WI38 (cell line): ENCODE measurements around the gene DISP2.

Source experiments
- H3K4me3 ChIP-seq: 2 replicates; pipeline ENCODE4 v1.5.1; 2011; ENCODE audit warnings: low read depth, mild to moderate bottlenecking, control low read depth, low read length
- TF ChIP-seq, protein P1 (sequence below): IDR thresholded peaks from 2 replicates; pipeline ENCODE4 v1.5.1; 2012; ENCODE audit warnings: low read depth, mild to moderate bottlenecking, control low read depth, low read length

DISP2 gene

DNA sequence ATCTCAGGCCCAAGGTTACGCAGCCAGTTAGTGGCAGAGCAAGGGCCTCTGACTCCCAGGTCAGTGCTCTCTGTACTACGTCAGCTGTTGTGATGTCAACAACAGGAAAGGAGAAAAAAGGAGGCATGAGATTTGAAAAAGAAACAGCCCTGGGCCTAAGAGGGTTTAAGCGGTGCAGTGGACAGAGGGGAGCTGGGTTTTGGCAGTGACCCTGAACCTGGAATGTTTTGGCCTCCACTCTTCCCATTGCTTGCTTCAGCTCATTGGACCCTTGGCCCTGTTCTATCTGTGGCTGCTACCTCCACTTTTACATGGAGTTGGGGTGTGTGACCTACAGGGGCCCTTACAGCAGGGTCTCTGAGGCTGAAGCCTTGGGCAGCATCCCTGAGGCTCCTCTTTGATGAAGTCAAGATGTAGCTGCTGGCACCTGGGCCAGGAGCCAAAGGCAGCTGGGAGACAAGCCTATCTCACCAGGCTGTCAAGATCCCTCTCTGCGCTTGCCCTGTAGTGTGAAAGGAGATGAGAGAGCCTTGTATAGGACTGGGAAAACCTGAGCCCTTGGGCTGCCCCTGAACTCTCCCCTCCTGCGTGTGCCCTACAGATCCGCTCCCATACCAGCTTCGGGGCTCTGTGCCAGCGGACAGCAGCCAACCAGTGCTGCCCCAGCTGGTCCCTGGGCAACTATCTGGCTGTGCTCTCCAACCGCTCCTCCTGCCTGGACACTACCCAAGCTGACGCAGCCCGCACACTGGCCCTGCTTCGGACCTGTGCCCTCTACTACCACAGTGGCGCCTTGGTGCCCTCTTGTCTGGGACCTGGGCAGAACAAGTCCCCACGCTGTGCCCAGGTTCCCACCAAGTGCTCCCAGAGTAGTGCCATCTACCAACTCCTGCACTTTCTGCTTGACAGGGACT, 8.7 kb downstream of the DISP2 start:
- TF ChIP-seq, protein P1, sequence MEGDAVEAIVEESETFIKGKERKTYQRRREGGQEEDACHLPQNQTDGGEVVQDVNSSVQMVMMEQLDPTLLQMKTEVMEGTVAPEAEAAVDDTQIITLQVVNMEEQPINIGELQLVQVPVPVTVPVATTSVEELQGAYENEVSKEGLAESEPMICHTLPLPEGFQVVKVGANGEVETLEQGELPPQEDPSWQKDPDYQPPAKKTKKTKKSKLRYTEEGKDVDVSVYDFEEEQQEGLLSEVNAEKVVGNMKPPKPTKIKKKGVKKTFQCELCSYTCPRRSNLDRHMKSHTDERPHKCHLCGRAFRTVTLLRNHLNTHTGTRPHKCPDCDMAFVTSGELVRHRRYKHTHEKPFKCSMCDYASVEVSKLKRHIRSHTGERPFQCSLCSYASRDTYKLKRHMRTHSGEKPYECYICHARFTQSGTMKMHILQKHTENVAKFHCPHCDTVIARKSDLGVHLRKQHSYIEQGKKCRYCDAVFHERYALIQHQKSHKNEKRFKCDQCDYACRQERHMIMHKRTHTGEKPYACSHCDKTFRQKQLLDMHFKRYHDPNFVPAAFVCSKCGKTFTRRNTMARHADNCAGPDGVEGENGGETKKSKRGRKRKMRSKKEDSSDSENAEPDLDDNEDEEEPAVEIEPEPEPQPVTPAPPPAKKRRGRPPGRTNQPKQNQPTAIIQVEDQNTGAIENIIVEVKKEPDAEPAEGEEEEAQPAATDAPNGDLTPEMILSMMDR, result no peak
- H3K4me3 ChIP-seq, result no peak overlapping the region

DNA sequence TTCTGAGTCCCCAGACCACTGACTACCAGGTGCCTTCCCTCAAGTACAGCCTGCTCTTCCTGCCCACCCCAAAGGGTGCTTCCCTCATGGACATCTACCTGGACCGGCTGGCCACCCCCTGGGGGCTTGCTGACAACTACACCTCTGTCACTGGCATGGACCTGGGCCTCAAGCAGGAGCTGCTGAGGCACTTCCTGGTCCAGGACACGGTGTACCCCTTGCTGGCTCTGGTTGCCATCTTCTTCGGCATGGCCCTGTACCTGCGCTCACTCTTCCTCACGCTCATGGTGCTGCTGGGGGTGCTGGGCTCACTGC, 9.3 kb downstream of the DISP2 start:
- H3K4me3 ChIP-seq, result no peak overlapping the region
- TF ChIP-seq, protein P1, result no peak

DNA sequence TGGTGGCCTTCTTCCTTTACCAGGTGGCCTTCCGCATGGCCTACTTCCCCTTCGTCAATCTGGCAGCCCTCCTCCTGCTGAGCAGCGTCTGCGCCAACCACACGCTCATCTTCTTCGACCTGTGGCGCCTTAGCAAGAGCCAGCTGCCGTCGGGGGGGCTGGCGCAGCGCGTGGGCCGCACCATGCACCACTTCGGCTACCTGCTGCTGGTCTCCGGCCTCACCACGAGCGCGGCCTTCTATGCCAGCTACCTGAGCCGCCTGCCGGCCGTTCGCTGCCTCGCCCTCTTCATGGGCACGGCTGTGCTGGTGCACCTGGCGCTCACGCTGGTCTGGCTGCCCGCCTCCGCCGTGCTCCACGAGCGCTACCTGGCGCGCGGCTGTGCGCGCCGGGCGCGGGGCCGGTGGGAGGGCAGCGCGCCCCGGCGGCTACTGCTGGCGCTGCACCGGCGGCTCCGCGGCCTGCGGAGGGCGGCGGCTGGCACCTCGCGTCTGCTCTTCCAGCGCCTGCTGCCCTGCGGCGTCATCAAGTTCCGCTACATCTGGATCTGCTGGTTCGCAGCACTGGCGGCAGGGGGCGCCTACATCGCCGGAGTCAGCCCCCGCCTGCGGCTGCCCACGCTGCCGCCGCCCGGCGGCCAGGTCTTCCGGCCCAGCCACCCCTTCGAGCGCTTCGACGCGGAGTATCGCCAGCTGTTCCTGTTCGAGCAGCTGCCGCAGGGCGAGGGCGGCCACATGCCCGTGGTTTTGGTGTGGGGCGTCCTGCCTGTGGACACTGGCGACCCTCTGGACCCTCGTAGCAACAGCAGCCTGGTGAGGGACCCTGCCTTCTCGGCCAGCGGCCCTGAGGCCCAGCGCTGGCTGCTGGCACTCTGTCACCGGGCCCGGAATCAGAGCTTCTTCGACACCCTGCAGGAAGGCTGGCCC, 9.9 kb downstream of the DISP2 start:
- TF ChIP-seq, protein P1, result peak; percentile 71
- peak overlapping the region; percentile 34 for H3K4me3 ChIP-seq

DNA sequence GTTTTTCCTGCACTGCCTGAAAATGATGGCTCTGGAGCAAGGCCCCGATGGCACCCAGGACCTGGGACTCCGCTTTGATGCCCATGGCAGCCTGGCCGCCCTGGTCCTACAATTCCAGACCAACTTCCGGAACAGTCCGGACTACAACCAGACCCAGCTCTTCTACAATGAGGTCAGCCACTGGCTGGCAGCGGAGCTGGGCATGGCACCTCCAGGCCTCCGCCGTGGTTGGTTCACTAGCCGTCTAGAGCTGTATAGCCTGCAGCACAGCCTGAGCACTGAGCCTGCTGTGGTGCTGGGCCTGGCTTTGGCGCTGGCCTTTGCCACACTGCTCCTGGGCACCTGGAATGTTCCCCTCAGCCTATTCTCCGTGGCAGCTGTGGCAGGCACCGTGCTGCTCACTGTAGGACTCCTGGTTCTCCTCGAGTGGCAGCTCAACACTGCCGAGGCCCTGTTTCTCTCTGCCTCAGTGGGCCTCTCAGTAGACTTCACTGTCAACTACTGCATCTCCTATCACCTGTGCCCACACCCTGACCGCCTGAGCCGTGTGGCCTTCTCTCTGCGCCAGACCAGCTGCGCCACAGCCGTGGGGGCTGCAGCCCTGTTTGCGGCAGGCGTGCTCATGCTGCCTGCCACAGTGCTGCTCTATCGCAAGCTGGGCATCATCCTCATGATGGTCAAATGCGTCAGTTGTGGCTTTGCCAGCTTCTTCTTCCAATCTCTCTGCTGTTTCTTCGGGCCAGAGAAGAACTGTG, 10.9 kb downstream of the DISP2 start:
- H3K4me3 ChIP-seq, result no peak overlapping the region
- TF ChIP-seq, protein P1, result no peak

DNA sequence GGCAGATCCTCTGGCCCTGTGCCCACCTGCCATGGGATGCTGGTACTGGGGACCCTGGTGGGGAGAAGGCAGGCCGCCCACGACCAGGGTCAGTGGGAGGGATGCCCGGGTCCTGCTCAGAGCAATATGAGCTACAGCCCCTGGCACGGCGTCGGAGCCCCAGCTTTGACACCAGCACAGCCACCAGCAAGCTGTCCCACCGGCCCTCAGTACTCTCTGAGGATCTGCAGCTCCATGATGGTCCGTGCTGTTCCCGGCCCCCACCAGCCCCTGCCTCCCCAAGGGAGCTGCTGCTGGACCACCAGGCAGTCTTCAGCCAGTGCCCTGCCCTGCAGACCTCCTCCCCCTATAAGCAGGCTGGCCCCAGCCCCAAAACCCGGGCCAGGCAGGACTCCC, 11.5 kb downstream of the DISP2 start:
- H3K4me3 ChIP-seq, result no peak overlapping the region
- TF ChIP-seq, protein P1, result no peak

DNA sequence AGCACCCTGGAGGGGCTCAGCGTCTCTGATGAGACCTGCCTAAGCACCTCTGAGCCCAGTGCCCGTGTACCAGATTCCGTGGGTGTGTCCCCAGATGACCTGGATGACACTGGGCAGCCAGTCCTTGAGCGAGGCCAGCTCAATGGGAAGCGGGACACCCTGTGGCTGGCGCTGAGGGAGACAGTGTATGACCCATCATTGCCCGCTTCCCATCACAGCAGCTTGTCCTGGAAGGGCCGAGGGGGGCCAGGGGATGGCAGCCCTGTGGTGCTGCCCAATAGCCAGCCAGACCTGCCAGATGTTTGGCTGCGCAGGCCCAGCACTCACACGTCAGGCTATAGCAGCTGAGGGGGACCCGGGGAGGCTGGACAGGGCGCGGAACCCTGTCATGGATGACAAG, 12.0 kb downstream of the DISP2 start:
- TF ChIP-seq, protein P1, result no peak
- H3K4me3 ChIP-seq, result no peak overlapping the region
